ENCODE data around the gene LTA. TPM values are rescaled to one million over a fixed set of nuclear protein-coding genes. Genes with fewer than 3 reads are reported as not detected.

Gene LTA
- total RNA-seq, 1 experiment from 2014 or later = not detected

DNA sequence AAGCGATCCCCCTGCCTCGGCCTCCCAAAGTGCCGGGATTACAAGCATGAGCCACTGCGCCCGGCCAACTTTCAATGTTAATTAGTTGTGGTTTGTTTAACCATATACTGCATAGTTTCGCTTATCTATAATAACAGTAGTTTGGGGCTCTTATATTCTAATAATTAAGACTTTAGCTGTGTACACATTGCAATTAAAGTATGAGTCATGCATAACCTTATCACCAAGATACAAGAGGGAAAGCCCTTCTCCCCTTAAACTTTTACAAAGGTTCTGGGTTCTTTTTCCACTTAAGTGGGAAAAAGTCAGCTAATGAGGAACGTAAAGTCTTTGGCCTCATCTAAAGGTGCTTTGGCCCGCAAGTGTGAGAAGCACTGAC, 46.5 kb upstream of the LTA start:
- Histone ChIP-seq H3K4me2 (ENCODE audit: insufficient read depth, insufficient read length, low read length) (no peak overlapping the region), H2BK12ac (ENCODE audit: insufficient read length, low read depth, low read length) (no peak overlapping the region), H3K9ac (ENCODE audit: extremely low read depth, insufficient read length, low read length) (no peak overlapping the region), H3K27me3 (ENCODE audit: insufficient read depth, low read length) (no peaks in the 10 kb centered on the region), H3K9me3 (ENCODE audit: control insufficient read depth, low read depth, low read length) (no peaks in the 10 kb centered on the region), H3K4ac (ENCODE audit: low read depth, low read length) (no peak overlapping the region), H3K56ac (ENCODE audit: insufficient read length, low read depth, low read length) (no peak overlapping the region), H3T11ph (ENCODE audit: low read length) (no peak overlapping the region), H4K20me1 (ENCODE audit: control insufficient read depth, insufficient read depth, insufficient read length) (no peaks in the 10 kb centered on the region), H2BK20ac (ENCODE audit: low read depth, low read length, poor library complexity, severe bottlenecking) (no peak overlapping the region), H4K8ac (replicated peaks; ENCODE audit: insufficient read length, low read depth, low read length) (no peak overlapping the region), H4K91ac (ENCODE audit: insufficient read length, low read depth, low read length) (no peak overlapping the region), H2AK5ac (ENCODE audit: insufficient read length, low read length) (no peak overlapping the region), H3K27ac (ENCODE audit: insufficient read length, low read depth, low read length) (no peak overlapping the region), H3K23me2 (ENCODE audit: insufficient read length, low read depth, low read length, poor library complexity, severe bottlenecking) (no peaks in the 10 kb centered on the region), H2BK15ac (ENCODE audit: low read depth, low read length) (no peak overlapping the region), H3K79me1 (ENCODE audit: insufficient read depth, low read depth, low read length, poor library complexity, severe bottlenecking) (no peaks in the 10 kb centered on the region), H3K4me1 (ENCODE audit: insufficient read depth, low read length) (no peaks in the 10 kb centered on the region; the same call in 1 of the 2 replicates), H2AFZ (ENCODE audit: low read length) (no peak overlapping the region), H2BK120ac (ENCODE audit: low read depth, low read length, poor library complexity, severe bottlenecking) (no peak overlapping the region), H3K79me2 (ENCODE audit: insufficient read depth, low read length) (no peaks in the 10 kb centered on the region), H3K14ac (ENCODE audit: insufficient read depth, low read length) (no peak overlapping the region), H3K23ac (ENCODE audit: insufficient read length, low read depth, low read length) (no peak overlapping the region), H3K18ac (ENCODE audit: insufficient read length, low read depth, low read length) (no peak overlapping the region), H2BK5ac (ENCODE audit: insufficient read length, low read length) (no peak overlapping the region), H4K5ac (ENCODE audit: insufficient read length, low read depth, low read length) (no peak overlapping the region)
- Mint-ChIP-seq H3K36me3 (ENCODE audit: insufficient read depth in 1 of 3, low read depth in 3 of 3) (peaks cover 9 to 12% (median 9%) of the 10 kb centered on the region in 3 experiments; a peak in 6 of 7 replicates), H3K9me3 (no peaks in the 10 kb centered on the region; a peak in 1 of 5 replicates), H3K27ac (no peak overlapping the region; a peak in 1 of 7 replicates), H3K4me1 (peaks cover 15 to 16% of the 10 kb centered on the region in 2 experiments), H3K27me3 (ENCODE audit: low read depth) (peaks cover 11% of the 10 kb centered on the region), H3K4me3 (no peak overlapping the region)
- TF ChIP-seq, protein P1, sequence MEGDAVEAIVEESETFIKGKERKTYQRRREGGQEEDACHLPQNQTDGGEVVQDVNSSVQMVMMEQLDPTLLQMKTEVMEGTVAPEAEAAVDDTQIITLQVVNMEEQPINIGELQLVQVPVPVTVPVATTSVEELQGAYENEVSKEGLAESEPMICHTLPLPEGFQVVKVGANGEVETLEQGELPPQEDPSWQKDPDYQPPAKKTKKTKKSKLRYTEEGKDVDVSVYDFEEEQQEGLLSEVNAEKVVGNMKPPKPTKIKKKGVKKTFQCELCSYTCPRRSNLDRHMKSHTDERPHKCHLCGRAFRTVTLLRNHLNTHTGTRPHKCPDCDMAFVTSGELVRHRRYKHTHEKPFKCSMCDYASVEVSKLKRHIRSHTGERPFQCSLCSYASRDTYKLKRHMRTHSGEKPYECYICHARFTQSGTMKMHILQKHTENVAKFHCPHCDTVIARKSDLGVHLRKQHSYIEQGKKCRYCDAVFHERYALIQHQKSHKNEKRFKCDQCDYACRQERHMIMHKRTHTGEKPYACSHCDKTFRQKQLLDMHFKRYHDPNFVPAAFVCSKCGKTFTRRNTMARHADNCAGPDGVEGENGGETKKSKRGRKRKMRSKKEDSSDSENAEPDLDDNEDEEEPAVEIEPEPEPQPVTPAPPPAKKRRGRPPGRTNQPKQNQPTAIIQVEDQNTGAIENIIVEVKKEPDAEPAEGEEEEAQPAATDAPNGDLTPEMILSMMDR (conservative IDR thresholded peaks at IDR 0.05) = no peak
- WGBS (ENCODE audit: extremely low coverage, insufficient read length, low lambda C conversion rate) = no CpG with 5 or more reads among the region's 8 CpGs
- DNase-seq = no peak

Data from H9 (cell line).